ENCODE data around the gene ACBD4.

Gene ACBD4

GRCh38 chr17:45136846-45137560 lies 1.5 kb downstream of the ACBD4 start:
- TF ChIP-seq CTCF (conservative IDR thresholded peaks at IDR 0.05; ENCODE audit: low read length) (no peak), EZH2phosphoT487 (IDR thresholded peaks at IDR 0.05; ENCODE audit: borderline replicate concordance) (no peak)
- Histone ChIP-seq H3K9me3 (ENCODE audit: insufficient read depth, low read depth, low read length) (no peaks in the 10 kb centered on the region), H3K9me2 (replicated peaks; ENCODE audit: low read depth, low read length) (no peaks in the 10 kb centered on the region), H3K36me3 (ENCODE audit: insufficient read depth, low read length) (no peaks in the 10 kb centered on the region), H3F3A (ENCODE audit: low read depth) (no peaks in the 10 kb centered on the region), H3K9ac (ENCODE audit: low read depth, low read length, poor library complexity, severe bottlenecking) (peak overlapping the region; percentile 79), H2AFZ (ENCODE audit: low read length) (no peak overlapping the region), H3K27me3 (ENCODE audit: insufficient read depth, low read length, poor library complexity, severe bottlenecking) (no peaks in the 10 kb centered on the region), H3K4me1 (ENCODE audit: insufficient read depth, low read length, poor library complexity, severe bottlenecking) (peaks cover 16% of the 10 kb centered on the region), H4K20me1 (ENCODE audit: insufficient read depth, low read length, poor library complexity, severe bottlenecking) (no peaks in the 10 kb centered on the region), H3K79me2 (ENCODE audit: insufficient read depth, low read length) (peaks cover 14% of the 10 kb centered on the region; the same call in 1 of the 2 replicates), H3K4me2 (ENCODE audit: low read depth, low read length, poor library complexity, severe bottlenecking) (peak overlapping the region; percentile 91), H3K4me3 (ENCODE audit: low read length, poor library complexity, severe bottlenecking) (peak overlapping the region; percentile 87)

- Histone ChIP-seq H3K27me3 (ENCODE audit: insufficient read depth, low read length, poor library complexity, severe bottlenecking) (no peaks in the 10 kb centered on the region), H3F3A (ENCODE audit: low read depth) (no peaks in the 10 kb centered on the region), H3K79me2 (ENCODE audit: insufficient read depth, low read length) (peaks cover 14% of the 10 kb centered on the region; the same call in 1 of the 2 replicates), H3K9me3 (ENCODE audit: insufficient read depth, low read depth, low read length) (no peaks in the 10 kb centered on the region), H3K4me1 (ENCODE audit: insufficient read depth, low read length, poor library complexity, severe bottlenecking) (peaks cover 14% of the 10 kb centered on the region), H2AFZ (ENCODE audit: low read length) (no peak overlapping the region), H3K4me2 (ENCODE audit: low read depth, low read length, poor library complexity, severe bottlenecking) (no peak overlapping the region), H3K9ac (ENCODE audit: low read depth, low read length, poor library complexity, severe bottlenecking) (peak overlapping the region; percentile 79), H3K9me2 (replicated peaks; ENCODE audit: low read depth, low read length) (no peaks in the 10 kb centered on the region), H3K4me3 (ENCODE audit: low read length, poor library complexity, severe bottlenecking) (no peak overlapping the region), H3K36me3 (ENCODE audit: insufficient read depth, low read length) (no peaks in the 10 kb centered on the region), H4K20me1 (ENCODE audit: insufficient read depth, low read length, poor library complexity, severe bottlenecking) (no peaks in the 10 kb centered on the region)
- TF ChIP-seq EZH2phosphoT487 (IDR thresholded peaks at IDR 0.05; ENCODE audit: borderline replicate concordance) (no peak), CTCF (conservative IDR thresholded peaks at IDR 0.05; ENCODE audit: low read length) (no peak)
Observed at GRCh38 chr17:45137561-45138305, 2.2 kb downstream of the ACBD4 start.

- Histone ChIP-seq H3K4me3 (ENCODE audit: low read length, poor library complexity, severe bottlenecking) (no peak overlapping the region), H3K36me3 (ENCODE audit: insufficient read depth, low read length) (no peaks in the 10 kb centered on the region), H3K9me2 (replicated peaks; ENCODE audit: low read depth, low read length) (no peaks in the 10 kb centered on the region), H4K20me1 (ENCODE audit: insufficient read depth, low read length, poor library complexity, severe bottlenecking) (no peaks in the 10 kb centered on the region), H2AFZ (ENCODE audit: low read length) (no peak overlapping the region), H3K27me3 (ENCODE audit: insufficient read depth, low read length, poor library complexity, severe bottlenecking) (no peaks in the 10 kb centered on the region), H3K9ac (ENCODE audit: low read depth, low read length, poor library complexity, severe bottlenecking) (peak overlapping the region; percentile 16), H3K4me1 (ENCODE audit: insufficient read depth, low read length, poor library complexity, severe bottlenecking) (peaks cover 11% of the 10 kb centered on the region), H3K9me3 (ENCODE audit: insufficient read depth, low read depth, low read length) (no peaks in the 10 kb centered on the region), H3K79me2 (ENCODE audit: insufficient read depth, low read length) (peaks cover 14% of the 10 kb centered on the region; the same call in 1 of the 2 replicates), H3K4me2 (ENCODE audit: low read depth, low read length, poor library complexity, severe bottlenecking) (no peak overlapping the region), H3F3A (ENCODE audit: low read depth) (no peaks in the 10 kb centered on the region)
- TF ChIP-seq CTCF (conservative IDR thresholded peaks at IDR 0.05; ENCODE audit: low read length) (no peak), EZH2phosphoT487 (IDR thresholded peaks at IDR 0.05; ENCODE audit: borderline replicate concordance) (no peak)
Observed at GRCh38 chr17:45138911-45139532, 3.5 kb downstream of the ACBD4 start.

Data from Loucy (cell line).